IgD-negative memory B cell (primary cell): ENCODE measurements around the gene OPA3. TPM values are rescaled to one million over a fixed set of nuclear protein-coding genes. Genes with fewer than 3 reads are reported as not detected.
"Not testable (repeated sequence)": the region's sequence is repeated elsewhere in the genome, so short reads cannot be mapped to it uniquely, and the experiment has no call there.

Source experiments
- H3K27ac Mint-ChIP-seq, 3 donors: one replicate each; pipeline ENCODE4 v1.8.0; 2020 to 2022; ENCODE audit warnings: mild to moderate bottlenecking in 3 of 3, mixed read lengths in 3 of 3, moderate library complexity in 1 of 3
- H3K27me3 Mint-ChIP-seq: one replicate; pipeline ENCODE4 v1.8.0; 2021; ENCODE audit warnings: mixed read lengths
- H3K36me3 Mint-ChIP-seq: one replicate; pipeline ENCODE4 v1.8.0; 2020; ENCODE audit warnings: mild to moderate bottlenecking, mixed read lengths
- H3K4me1 Mint-ChIP-seq, 3 donors: one replicate each; pipeline ENCODE4 v1.8.0; 2020 to 2022; ENCODE audit warnings: mixed read lengths in 3 of 3, mild to moderate bottlenecking in 1 of 3
- H3K4me3 Mint-ChIP-seq, 4 donors: one replicate each; pipeline ENCODE4 v1.8.0; 2020 to 2022; ENCODE audit warnings: mild to moderate bottlenecking in 4 of 4, mixed read lengths in 4 of 4, moderate library complexity in 3 of 4
- H3K9me3 Mint-ChIP-seq, 3 donors: one replicate each; pipeline ENCODE4 v1.8.0; 2020 to 2021; ENCODE audit warnings: mixed read lengths in 3 of 3, mild to moderate bottlenecking in 1 of 3
- polyA plus RNA-seq: library from polyadenylated mRNA; unstranded; fragments of 300-500 nt; fragmentation: Illumina TruSeq; gene quantifications from one replicate; pipeline ENCODE4 v1.2.3, GENCODE V29; 2021

The OPA3 gene
- 19.9 TPM for polyA plus RNA-seq

- Mint-ChIP-seq H3K4me1 (peaks cover 5 to 8% (median 6%) of the 10 kb centered on the region in 3 donors), H3K4me3 (peak within 1 kb of the TSS; percentile 88 to 99 (median 97)), H3K27me3 (peaks cover 8% of the 10 kb centered on the region), H3K36me3 (no peaks in the 10 kb centered on the region), H3K9me3 (no peaks in the 10 kb centered on the region), H3K27ac (peak within 1 kb of the TSS; percentile 83 to 100 (median 99))
Measured at GRCh38 chr19:45584332-45585157, at the start of gene OPA3. Gene OPA3 (minus strand): TSS chr19:45584802. CDS start chr19:45584764, 38 bp downstream.

GRCh38 chr19:45632468-45633196 is 48.0 kb upstream of the OPA3 start:
- Mint-ChIP-seq H3K4me1 (no peaks in the 10 kb centered on the region), H3K36me3 (peaks cover 3% of the 10 kb centered on the region), H3K27ac (no peak overlapping the region), H3K9me3 (no peaks in the 10 kb centered on the region), H3K27me3 (no peaks in the 10 kb centered on the region), H3K4me3 (no peak overlapping the region)

DNA sequence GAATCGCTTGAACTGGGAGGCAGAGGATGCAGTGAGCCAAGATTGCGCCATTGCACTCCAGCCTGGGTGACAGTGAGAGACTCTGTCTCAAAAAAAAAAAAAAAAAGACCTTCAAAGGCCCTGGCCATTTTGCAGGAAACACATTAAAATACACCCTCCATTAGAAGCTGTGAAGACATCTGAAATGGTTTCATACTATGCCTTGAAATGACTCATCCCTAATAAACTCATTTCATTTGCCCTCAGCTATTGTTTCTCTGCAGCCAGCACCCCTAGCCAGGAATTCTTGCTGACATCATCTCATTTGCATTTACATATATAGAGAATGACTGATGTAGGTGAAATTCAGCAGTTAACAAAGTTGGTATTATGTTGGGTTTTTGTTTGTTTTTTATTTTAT is 45.9 kb upstream of the OPA3 start:
- H3K9me3 Mint-ChIP-seq: no peaks in the 10 kb centered on the region
- H3K4me1 Mint-ChIP-seq: no peaks in the 10 kb centered on the region
- no peaks in the 10 kb centered on the region for H3K27me3 Mint-ChIP-seq
- no peak overlapping the region for H3K4me3 Mint-ChIP-seq
- H3K36me3 Mint-ChIP-seq: peaks cover 2% of the 10 kb centered on the region
- H3K27ac Mint-ChIP-seq: no peak overlapping the region

GRCh38 chr19:45629704-45630103 is 45.1 kb upstream of the OPA3 start:
- H3K4me3 Mint-ChIP-seq: no peak overlapping the region
- no peaks in the 10 kb centered on the region for H3K27me3 Mint-ChIP-seq
- H3K36me3 Mint-ChIP-seq: peaks cover 2% of the 10 kb centered on the region
- no peak overlapping the region for H3K27ac Mint-ChIP-seq
- H3K9me3 Mint-ChIP-seq: no peaks in the 10 kb centered on the region
- H3K4me1 Mint-ChIP-seq: no peaks in the 10 kb centered on the region

- not testable (repeated sequence) for H3K4me1 Mint-ChIP-seq, H3K27me3 Mint-ChIP-seq, H3K4me3 Mint-ChIP-seq, H3K9me3 Mint-ChIP-seq, H3K27ac Mint-ChIP-seq, H3K36me3 Mint-ChIP-seq
Measured at GRCh38 chr19:45628219-45628618, 43.6 kb upstream of the OPA3 start.

- no peak overlapping the region for H3K27ac Mint-ChIP-seq
- peaks cover 8% of the 10 kb centered on the region for H3K36me3 Mint-ChIP-seq
- H3K9me3 Mint-ChIP-seq: peaks cover 0 to 2% (median 2%) of the 10 kb centered on the region in 3 donors
- H3K4me1 Mint-ChIP-seq: no peaks in the 10 kb centered on the region
- H3K4me3 Mint-ChIP-seq: no peak overlapping the region
- no peaks in the 10 kb centered on the region for H3K27me3 Mint-ChIP-seq
Measured at GRCh38 chr19:45623984-45624383, 39.4 kb upstream of the OPA3 start.

GRCh38 chr19:45621976-45622503 is 37.4 kb upstream of the OPA3 start:
- H3K4me3 Mint-ChIP-seq: peak overlapping the region in 1 of 4 donors; percentile 30
- H3K9me3 Mint-ChIP-seq: peaks cover 0 to 2% (median 2%) of the 10 kb centered on the region in 3 donors
- H3K27ac Mint-ChIP-seq: no peak overlapping the region
- no peaks in the 10 kb centered on the region for H3K4me1 Mint-ChIP-seq
- no peaks in the 10 kb centered on the region for H3K27me3 Mint-ChIP-seq
- peaks cover 6% of the 10 kb centered on the region for H3K36me3 Mint-ChIP-seq

DNA sequence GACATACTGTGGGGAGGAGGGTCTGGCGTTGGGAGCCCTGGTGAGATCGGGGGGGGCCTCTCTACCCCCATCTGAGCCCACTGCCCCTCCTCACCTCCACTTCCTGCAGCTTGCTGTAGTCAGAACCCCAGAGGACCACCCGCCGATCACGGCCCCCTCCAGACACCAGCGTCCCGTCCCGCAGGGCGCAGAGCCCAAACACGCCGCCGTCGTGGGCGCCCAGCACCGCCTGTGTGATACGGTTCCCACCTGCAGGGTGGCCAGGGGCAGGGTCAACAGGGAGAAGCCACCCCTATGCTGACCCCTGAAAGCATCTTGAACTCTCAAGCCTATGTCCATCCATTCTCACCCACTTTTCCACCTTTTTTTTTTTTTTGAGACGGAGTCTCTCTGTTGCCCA is 36.8 kb upstream of the OPA3 start:
- Mint-ChIP-seq H3K4me3 (no peak overlapping the region), H3K9me3 (peaks cover 0 to 2% (median 2%) of the 10 kb centered on the region in 3 donors), H3K36me3 (peaks cover 6% of the 10 kb centered on the region), H3K27ac (no peak overlapping the region), H3K4me1 (no peaks in the 10 kb centered on the region), H3K27me3 (no peaks in the 10 kb centered on the region)

DNA sequence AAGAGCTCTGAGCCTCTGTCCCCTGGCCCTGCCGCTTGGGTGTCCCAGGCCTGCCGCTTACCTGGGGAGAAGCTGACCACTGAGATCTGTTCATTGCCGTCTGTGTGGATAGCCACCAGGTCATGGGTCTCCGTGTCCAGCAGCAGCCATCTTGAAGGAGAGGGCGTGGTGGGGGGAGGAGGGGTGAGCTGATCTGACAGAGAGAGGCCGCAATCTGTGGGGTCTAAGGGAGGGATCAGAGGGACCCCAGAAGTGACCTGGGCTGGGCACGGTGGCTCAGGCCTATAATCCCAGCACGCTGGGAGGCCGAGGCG is 32.1 kb upstream of the OPA3 start:
- Mint-ChIP-seq H3K4me3 (no peak overlapping the region), H3K9me3 (no peaks in the 10 kb centered on the region), H3K4me1 (peaks cover 0 to 7% (median 0%) of the 10 kb centered on the region in 3 donors), H3K36me3 (peaks cover 8% of the 10 kb centered on the region), H3K27me3 (no peaks in the 10 kb centered on the region), H3K27ac (no peak overlapping the region)

DNA sequence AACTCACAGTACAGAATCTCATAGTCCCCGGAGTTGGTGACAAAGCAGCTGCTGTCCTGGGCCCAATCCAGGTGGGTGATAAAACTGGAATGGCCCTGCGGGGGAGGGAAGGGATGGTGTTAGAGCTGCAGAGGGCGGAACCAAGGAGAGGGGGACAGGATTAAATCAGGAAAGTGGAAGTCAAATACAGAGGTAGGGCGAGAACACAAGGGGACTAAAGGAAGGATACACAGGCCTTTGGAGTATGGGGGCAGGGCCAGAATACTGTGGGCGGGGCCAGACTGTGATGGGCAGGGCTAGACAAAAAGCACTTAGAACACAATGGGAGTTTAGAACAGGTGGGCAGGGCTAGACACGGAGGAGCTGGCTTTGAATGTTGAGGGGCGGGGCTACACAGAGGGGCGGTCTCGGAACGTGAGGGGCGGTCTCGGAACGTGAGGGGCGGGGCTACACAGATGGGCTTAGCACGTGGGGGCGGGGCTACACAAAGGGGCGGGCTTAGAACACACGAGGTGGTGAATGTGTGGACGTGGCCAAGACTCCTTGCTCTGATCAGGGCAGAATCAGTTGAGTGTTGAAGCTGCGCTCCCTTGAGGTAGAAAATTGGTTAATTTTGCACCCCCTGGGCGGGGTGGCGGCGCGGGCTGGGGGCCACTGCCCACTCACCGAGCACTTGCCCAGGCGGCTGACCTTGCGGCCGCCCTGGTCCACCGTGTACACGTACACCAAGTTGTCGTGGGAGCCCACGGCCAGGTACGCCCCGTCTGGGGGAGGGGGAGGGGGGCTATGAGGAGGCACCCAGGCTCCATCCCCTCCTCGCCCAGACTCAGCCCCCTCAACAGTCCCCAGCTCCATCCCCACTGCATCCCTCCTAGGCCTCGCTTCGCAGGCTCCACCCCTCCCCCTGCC is 31.4 kb upstream of the OPA3 start:
- Mint-ChIP-seq H3K4me1 (peaks cover 0 to 7% (median 0%) of the 10 kb centered on the region in 3 donors), H3K27me3 (no peaks in the 10 kb centered on the region), H3K9me3 (no peaks in the 10 kb centered on the region), H3K4me3 (no peak overlapping the region), H3K36me3 (peaks cover 8% of the 10 kb centered on the region), H3K27ac (peak overlapping the region in 2 of 3 donors; percentile 16 to 77)

- not testable (repeated sequence) for H3K9me3 Mint-ChIP-seq, H3K4me1 Mint-ChIP-seq, H3K4me3 Mint-ChIP-seq, H3K27me3 Mint-ChIP-seq, H3K27ac Mint-ChIP-seq
- peaks cover 10% of the 10 kb centered on the region for H3K36me3 Mint-ChIP-seq
Measured at GRCh38 chr19:45615056-45615455, 30.5 kb upstream of the OPA3 start.

- H3K4me1 Mint-ChIP-seq: peaks cover 0 to 7% (median under 1%) of the 10 kb centered on the region in 3 donors
- H3K27ac Mint-ChIP-seq: peak overlapping the region in 2 of 3 donors; percentile 61 to 86
- H3K36me3 Mint-ChIP-seq: peaks cover 14% of the 10 kb centered on the region
Measured at GRCh38 chr19:45613926-45614725, 29.5 kb upstream of the OPA3 start.

GRCh38 chr19:45608948-45609347 is 24.3 kb upstream of the OPA3 start:
- H3K27ac Mint-ChIP-seq: no peak overlapping the region
- H3K27me3 Mint-ChIP-seq: no peaks in the 10 kb centered on the region
- peaks cover 0 to 7% (median 4%) of the 10 kb centered on the region in 3 donors for H3K4me1 Mint-ChIP-seq
- peaks cover 1 to 10% (median 3%) of the 10 kb centered on the region in 3 donors for H3K9me3 Mint-ChIP-seq
- H3K4me3 Mint-ChIP-seq: no peak overlapping the region
- H3K36me3 Mint-ChIP-seq: peaks cover 15% of the 10 kb centered on the region

More at GRCh38 chr19:45613926-45614725, 29.5 kb upstream of the OPA3 start:
- no peak overlapping the region for H3K4me3 Mint-ChIP-seq
- H3K9me3 Mint-ChIP-seq: peaks cover 0 to 5% (median 3%) of the 10 kb centered on the region in 3 donors
- no peaks in the 10 kb centered on the region for H3K27me3 Mint-ChIP-seq
